Activated CD4-positive, alpha-beta T cell treated with anti-CD3 and anti-CD28 coated beads, Interleukin-2, amount 50 U/mL, for 1 hour (primary cell): ENCODE results near the gene RAB26.
A peak's percentile ranks its signal among the peaks of the same experiment; 100 is the strongest.

ENCODE experiments used
- DNase-seq: peaks from one replicate; pipeline ENCODE4 v3.0.0-alpha.2; 2020

Gene RAB26

GRCh38 chr16:2181952-2182351 is 33.5 kb downstream of the RAB26 start:
- DNase-seq = no peak

DNA sequence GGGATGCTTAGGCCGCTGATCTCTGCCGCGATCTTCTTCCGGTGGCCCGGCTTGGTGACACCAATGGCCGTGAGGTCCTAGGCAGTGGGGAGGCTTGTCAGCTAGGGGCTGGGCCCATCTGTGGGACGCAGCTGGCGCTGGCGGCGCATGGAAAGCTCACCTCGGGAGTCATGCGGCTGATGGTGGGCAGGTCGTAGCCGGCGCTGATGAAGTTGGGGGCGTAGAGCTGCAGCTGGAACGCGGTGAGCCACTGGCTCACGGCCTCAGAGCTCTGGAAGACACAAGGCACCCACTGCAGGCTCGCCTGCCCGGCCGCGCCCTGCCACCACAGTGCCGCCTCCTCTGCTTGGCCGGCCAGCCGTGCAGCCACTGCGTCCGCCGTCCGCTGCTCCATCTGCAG is 35.2 kb downstream of the RAB26 start:
- no peak for DNase-seq

- DNase-seq = no peak
These were observed 35.9 kb downstream of the RAB26 start for GRCh38 chr16:2184346-2184745.

- DNase-seq = no peak
These were observed 36.5 kb downstream of the RAB26 start for GRCh38 chr16:2184962-2185361.

GRCh38 chr16:2186064-2186463 is 37.6 kb downstream of the RAB26 start:
- DNase-seq = no peak

- DNase-seq = no peak
These were observed 38.1 kb downstream of the RAB26 start for GRCh38 chr16:2186505-2186904.

DNA sequence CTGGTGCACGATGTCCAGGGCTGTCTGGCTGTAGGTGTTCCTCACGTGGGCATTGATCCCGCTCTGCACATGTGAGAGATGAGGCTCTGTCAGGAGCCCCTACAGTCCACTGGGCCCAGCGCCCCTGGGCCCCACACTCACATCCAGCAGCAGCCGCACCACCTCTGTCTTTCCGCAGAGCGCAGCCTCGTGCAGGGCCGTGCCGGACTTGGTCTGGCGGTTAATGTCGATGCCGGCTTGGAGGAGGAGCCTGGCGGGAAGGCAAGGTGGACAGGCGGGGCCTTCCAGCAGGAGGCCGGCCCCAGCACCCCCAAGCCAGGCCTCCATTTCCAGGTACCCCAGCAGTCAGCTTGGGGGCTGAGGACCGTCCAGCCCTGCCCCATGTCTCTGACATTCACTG is 38.8 kb downstream of the RAB26 start:
- DNase-seq = no peak

DNA sequence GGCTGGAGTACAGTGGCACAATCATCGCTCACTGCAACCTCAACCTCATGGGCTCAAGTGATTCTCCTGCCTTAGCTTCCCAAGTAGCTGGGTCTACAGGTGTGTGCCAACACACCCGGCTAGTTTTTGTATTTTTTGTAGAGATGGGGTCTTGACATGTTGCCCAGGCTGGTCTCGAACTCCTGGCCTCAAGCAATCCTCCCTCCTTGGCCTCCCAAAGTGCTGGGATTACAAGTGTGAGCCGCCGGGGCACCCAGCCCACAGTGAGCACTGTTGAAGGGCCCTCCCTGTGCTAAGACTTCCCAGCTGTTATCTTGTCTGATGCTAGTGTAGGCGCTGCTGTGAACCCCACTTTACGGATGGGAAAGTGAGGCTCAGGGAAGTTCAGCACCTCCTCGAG is 40.0 kb downstream of the RAB26 start:
- DNase-seq = no peak

DNA sequence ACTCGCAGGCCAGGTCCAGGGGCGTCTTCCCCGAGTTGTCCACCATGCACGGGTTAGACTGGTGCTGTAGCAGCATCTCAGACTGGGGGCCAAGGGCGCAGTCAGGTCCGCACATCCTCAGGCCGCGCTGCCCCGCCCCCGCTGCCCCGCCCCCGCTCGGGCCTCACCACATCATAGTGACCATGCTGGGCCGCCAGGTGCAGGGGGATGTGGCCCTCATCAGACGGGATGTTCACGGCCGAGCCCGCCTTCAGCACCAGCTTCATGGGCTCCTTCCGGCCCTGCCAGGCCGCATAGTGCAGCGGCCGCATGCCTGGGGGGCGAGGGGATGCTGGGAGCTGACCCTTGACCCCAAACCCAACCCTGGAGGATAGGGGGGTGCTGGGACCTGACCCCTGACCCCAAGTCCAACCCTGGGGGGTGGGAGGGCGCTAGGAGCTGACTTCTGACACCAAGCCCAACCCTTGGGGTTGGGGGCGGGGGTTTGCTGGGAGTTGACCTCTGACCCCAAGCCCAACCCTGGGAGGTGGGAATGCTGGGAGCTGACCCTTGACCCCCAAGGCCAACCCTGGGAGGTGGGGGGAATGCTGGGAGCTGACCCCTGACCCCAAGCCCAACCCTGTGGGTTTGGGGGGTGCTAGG is 40.9 kb downstream of the RAB26 start:
- DNase-seq = no peak

GRCh38 chr16:2190002-2190658 is 41.7 kb downstream of the RAB26 start:
- DNase-seq = no peak

DNA sequence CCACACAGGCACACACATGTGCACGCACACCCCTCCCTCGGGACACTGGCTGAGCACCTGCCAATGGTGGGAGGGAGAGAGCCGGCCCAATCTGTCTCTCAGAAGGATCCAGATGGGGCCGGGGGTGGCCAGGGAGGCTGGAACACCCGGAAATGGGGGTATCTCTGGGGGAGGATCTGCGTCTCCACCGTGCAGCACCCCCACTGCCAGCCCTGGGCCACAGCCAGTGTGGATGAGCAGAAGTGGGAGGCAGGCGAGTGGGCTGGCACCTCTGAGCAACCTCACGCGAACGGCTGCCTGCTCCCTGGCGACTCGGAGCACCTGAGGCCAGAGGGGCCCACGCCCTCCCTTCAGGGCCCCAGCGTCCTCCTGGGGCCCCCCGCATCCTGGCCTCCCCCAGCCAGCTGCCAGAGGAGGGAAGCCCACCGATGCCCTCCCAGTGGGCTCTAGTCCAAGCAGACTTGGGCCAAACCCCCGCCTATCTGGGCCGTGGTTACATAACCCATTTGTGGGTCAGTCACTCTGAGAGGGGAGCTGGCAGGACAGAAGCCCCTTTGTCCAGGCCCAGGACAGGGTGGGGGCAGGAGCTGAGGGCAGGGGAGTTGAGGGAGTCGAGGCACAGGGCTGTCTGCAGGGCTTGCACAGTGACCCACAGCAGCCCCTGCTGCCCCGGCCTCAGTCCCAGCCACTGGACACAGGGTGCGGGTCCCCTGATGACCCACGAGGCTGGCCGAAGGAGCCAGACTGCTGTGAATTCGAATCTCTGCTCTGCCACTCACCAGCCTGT is 42.4 kb downstream of the RAB26 start:
- DNase-seq = no peak

DNA sequence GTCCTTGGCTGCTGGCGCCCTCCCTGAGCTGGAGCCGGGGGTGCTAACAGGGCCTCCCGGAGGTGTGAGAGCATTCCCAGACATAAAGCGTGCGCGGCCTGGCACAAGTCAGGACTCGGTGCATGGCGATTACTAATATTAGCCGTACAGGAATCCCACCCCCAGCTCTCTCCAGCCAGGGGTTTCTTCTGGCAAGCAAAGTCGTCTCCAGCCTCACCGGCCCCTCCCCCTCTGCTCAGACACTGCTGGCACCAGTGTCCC is 43.0 kb downstream of the RAB26 start:
- no peak for DNase-seq

- no peak for DNase-seq
These were observed 45.9 kb downstream of the RAB26 start for GRCh38 chr16:2194166-2194834.

DNA sequence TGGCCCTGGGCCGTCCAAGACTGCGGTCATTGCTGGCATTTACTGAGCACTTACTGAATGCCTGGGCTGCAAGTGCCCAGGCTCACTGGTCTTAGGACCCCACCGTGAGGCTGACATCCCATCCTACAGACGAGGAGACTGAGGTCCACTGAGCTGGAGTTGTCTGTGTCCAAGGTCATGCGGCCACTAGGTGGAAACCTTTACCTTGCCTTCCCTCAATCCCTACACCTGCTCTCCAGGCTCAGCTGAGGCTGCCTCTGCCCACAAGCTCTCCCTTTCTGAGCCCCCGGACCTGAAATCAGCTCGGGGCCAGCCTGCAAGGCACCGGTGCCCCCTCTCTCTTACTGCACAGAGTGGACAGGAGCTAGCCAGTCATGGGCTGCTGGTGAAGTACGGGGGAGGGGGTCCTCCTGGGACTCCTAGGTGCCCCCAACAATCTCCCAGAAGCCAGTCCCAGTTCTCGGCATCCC is 46.5 kb downstream of the RAB26 start:
- DNase-seq = peak; percentile 48

DNA sequence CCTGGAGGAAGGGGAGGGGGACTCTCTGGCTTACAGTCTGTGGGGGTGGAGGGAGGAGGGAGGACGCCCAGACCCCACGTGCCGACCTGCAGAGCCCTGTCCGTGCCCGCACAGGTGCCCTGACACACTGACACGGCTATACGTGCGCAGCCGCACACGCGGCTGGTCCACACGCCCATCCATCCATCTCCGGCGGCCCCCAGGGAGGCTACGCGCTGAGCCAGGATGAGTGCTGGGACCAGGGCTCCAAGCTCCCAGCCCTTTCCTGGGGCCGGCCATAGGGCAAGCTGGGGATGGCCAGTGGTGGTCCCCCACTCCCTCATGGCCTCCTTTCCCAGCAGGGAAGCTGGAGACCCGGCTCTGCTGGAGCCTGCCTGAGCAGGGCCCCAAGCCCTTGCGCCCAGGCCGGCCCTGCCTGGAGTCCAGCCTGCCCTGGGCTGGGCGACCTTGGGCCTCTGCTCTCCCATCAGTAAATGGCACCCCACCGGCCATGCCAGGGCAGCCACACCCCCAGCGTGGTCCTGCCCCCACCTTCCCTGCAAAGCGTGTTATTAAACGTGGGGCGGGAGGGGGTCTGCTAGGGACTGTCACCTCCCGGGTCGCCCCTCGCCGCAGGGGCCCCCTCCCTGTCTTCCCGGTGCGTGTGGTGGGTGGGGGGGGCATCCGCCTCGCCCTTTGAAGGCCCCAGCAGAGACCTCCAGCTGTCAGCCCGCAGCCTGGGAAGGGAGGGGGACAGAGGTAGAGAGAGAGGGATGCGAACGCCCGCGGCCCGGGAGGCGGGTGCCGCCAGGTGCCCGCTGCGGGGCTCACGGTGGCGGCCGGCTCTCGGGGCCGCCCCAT is 47.1 kb downstream of the RAB26 start:
- DNase-seq = no peak

GRCh38 chr16:2196162-2196980 is 47.9 kb downstream of the RAB26 start, which contains the start of gene CASKIN1:
Gene CASKIN1 (minus strand): TSS chr16:2196605. CDS start chr16:2196432, 173 bp downstream.
- DNase-seq = no peak

DNA sequence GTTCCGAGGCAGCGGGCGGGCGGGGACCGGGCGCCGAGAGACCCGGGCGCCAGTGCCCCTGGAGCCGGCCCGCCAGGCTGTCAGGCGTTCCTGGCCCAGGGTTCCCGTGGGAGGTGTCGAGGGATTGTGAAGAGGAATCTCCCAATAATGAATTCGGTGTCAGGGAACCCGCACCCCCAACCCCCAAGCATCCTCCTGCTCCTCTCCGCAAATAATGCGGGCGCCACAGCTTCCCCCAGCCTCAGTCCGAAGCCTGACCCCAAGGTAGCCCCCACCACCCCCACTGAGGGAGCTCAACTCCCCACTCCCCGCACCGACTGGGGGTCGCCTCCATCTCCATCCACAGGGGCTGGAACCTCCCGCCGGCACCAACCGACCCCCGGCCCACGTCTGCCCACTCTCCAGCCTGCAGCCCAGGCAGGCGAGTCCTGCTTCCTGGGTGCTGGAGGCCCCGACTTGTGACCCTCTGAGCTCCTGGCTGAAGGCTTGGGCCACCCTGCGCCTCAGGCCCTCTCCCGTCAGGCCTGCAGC is 48.6 kb downstream of the RAB26 start:
- DNase-seq = no peak

DNA sequence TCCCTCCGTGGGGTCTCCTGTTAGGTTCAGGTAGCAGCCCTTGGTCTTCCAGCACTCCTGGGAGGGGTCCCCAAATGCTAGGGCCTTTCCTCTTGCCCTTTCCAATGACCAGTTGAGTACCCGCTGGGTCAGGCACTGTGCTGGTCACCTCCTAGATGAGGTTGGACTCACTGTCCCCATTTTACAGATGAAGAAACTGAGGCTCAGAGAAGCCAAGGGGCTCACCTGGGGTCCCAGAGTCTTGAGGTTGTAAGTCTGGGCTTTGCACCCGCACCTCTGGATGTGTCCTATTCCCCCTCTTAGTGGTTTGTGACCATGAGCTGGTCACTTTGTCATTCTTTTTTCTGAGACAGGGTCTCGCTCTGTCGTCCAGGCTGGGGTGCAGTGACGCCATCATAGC is 49.3 kb downstream of the RAB26 start:
- DNase-seq = no peak

DNA sequence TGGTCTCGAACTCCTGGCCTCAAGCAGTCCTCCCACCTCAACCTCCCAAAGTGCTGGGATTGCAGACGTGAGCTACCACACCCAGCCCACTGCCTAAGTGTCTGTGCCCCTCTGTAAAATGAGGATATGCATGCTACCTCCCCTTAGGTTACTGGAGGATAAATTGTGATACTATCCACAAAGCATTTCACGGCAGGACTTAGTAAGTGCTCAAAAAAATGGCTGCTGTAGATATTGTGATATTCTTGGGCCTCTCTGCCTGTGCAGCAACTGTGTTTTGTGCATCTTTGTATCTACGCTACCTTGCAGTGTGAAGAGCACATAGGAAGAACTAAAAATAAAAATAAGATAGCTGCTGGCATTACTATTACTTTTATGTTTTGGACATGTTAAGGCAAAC is 49.9 kb downstream of the RAB26 start:
- no peak for DNase-seq

DNA sequence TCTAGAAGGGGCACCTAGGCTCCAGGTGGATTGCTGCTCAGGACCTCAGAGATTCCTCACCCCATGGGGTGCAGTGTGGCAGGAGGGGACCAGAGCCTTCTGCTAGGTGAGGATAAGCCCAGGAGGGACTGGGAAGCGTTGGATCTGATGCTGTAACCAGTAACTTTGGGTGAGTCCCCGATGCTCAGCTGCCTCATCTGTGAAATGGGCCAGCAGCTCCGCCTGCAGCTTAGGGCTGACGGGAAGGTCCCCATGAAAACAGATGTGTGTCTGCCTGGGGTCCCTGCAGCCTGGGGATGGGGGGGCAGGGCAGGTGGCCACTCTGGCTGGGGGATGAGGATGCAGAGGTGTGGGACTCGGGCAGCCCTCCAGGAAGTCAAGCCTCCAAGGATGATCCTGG is 50.7 kb downstream of the RAB26 start:
- no peak for DNase-seq

GRCh38 chr16:2199621-2200139 is 51.3 kb downstream of the RAB26 start:
- no peak for DNase-seq
